SHP77 (cell line): Measurements from ENCODE around the gene DENND2A.
"Not testable (repeated sequence)": the region's sequence is repeated elsewhere in the genome, so short reads cannot be mapped to it uniquely, and the experiment has no call there.

Experiments
- DNase-seq, 2 experiments: peaks; one replicate each; lab custom pipeline; 2025; lab: John Stamatoyannopoulos, UW

The DENND2A gene

GRCh38 chr7:140587243-140587642 lies 53.4 kb downstream of the DENND2A start:
- no peak for DNase-seq

- no peak for DNase-seq
These were observed 54.1 kb downstream of the DENND2A start for GRCh38 chr7:140586516-140586915.

GRCh38 chr7:140585333-140585732 lies 55.3 kb downstream of the DENND2A start:
- DNase-seq, result no peak

GRCh38 chr7:140584195-140584851 lies 56.3 kb downstream of the DENND2A start:
- no peak for DNase-seq

GRCh38 chr7:140581411-140581810 lies 59.2 kb downstream of the DENND2A start:
- DNase-seq, result no peak

GRCh38 chr7:140577651-140578050 lies 63.0 kb downstream of the DENND2A start:
- DNase-seq, result no peak

GRCh38 chr7:140576589-140576988 lies 64.0 kb downstream of the DENND2A start:
- no peak for DNase-seq

GRCh38 chr7:140571538-140572122 lies 69.0 kb downstream of the DENND2A start:
- no peak for DNase-seq

- no peak for DNase-seq
These were observed 70.5 kb downstream of the DENND2A start for GRCh38 chr7:140570120-140570519.

- DNase-seq, result no peak
These were observed 72.4 kb downstream of the DENND2A start for GRCh38 chr7:140568021-140568813.

GRCh38 chr7:140566186-140566585 lies 74.4 kb downstream of the DENND2A start:
- not testable (repeated sequence) for DNase-seq

- DNase-seq, result not testable (repeated sequence)
These were observed 74.9 kb downstream of the DENND2A start for GRCh38 chr7:140565761-140566160.

- no peak for DNase-seq
These were observed 76.0 kb downstream of the DENND2A start for GRCh38 chr7:140564643-140565042.

GRCh38 chr7:140562926-140563481 lies 77.6 kb downstream of the DENND2A start:
- DNase-seq, result no peak

- no peak for DNase-seq
These were observed 81.2 kb downstream of the DENND2A start for GRCh38 chr7:140559410-140559809.

- DNase-seq, result no peak
These were observed 82.6 kb downstream of the DENND2A start for GRCh38 chr7:140557809-140558518.

GRCh38 chr7:140557069-140557468 lies 83.5 kb downstream of the DENND2A start:
- DNase-seq, result no peak

GRCh38 chr7:140553236-140553635 lies 87.4 kb downstream of the DENND2A start:
- not testable (repeated sequence) for DNase-seq

- DNase-seq, result no peak
These were observed 88.4 kb downstream of the DENND2A start for GRCh38 chr7:140552240-140552679.

GRCh38 chr7:140551355-140552239 lies 89.0 kb downstream of the DENND2A start:
- DNase-seq, result no peak

GRCh38 chr7:140546947-140547346 lies 93.7 kb downstream of the DENND2A start:
- DNase-seq, result no peak
